HuH-7 (cell line): ENCODE measurements around the gene ZNF318.
A peak's percentile ranks its signal among the peaks of the same experiment; 100 is the strongest.
"Not testable (repeated sequence)": the region's sequence is repeated elsewhere in the genome, so short reads cannot be mapped to it uniquely, and the experiment has no call there.

Experiments used
- DNase-seq: peaks from one replicate; pipeline ENCODE4 v3.0.0; 2011; ENCODE audit warnings: low spot score

The ZNF318 gene

DNA sequence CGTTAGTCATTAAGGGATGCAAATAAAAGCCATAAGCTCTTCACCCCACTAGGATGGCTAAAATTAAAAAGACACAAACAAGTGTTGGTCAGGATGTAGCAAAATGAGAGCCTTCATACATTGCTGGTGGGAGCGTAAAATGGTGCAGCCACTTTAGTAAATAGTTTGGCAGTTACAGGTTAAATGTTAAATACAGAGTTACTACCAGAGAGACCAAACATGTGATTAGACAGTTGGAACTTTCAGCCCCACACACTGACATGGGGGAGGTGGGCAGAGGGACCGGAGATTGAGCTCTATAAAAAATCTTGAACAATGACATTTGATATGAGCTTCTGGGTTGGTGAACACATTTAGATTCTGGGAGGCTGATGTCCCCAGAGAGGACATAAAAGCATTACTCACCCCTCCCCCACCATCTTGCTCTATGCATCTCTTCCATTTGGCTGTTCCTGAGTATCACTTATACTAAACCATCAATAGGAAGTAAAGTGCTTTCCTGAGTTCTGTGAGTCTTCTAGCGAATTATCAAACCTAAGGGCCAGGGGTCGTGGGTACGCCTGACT, 20.4 kb upstream of the ZNF318 start:
- no peak for DNase-seq

GRCh38 chr6:43386492-43386891, 17.0 kb upstream of the ZNF318 start:
- DNase-seq = no peak

GRCh38 chr6:43383021-43383667, 13.7 kb upstream of the ZNF318 start:
- DNase-seq = no peak

GRCh38 chr6:43380858-43381257, 11.4 kb upstream of the ZNF318 start:
- DNase-seq = not testable (repeated sequence)

DNA sequence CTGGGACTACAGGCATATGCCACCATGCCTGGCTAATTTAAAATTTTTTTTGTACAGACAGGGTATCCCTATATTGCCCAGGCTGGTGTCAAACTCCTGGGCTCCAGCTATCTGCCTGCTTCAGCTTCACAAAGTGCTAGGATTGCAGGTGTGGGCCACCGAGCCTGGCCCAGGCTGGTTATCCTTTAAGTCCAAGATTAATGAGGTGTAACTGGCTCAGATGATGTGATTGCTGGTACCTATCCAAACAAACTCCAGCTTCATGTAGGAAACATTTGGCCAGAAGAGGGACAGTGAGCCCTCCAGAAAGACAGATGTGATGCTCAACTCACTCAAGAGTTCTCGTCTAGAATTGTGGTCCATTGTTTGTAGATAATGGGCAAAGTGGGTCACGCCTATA, 9.2 kb upstream of the ZNF318 start:
- DNase-seq = no peak

- no peak for DNase-seq
Measured at GRCh38 chr6:43377710-43378229, 8.3 kb upstream of the ZNF318 start.

GRCh38 chr6:43376551-43376981, 7.1 kb upstream of the ZNF318 start:
- DNase-seq = no peak

DNA sequence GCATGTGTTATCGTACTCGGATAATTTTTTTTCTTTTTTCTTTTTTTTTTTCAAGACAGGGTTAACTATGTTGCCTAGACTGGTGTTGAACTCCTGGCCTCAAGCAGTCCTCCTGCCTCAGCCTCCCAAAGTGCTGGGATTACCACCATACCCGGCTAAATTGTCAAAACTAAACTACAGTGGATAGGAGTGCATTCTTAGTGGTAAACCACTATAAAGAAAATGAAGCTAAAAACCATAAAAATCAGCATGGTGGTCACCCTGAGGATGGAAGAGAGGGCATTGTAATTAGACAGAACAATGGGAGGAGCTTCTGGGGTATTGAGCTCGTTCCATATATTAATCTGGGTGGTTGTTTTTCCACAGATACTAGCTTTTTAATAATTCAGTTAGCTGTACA, 6.2 kb upstream of the ZNF318 start:
- DNase-seq = no peak

DNA sequence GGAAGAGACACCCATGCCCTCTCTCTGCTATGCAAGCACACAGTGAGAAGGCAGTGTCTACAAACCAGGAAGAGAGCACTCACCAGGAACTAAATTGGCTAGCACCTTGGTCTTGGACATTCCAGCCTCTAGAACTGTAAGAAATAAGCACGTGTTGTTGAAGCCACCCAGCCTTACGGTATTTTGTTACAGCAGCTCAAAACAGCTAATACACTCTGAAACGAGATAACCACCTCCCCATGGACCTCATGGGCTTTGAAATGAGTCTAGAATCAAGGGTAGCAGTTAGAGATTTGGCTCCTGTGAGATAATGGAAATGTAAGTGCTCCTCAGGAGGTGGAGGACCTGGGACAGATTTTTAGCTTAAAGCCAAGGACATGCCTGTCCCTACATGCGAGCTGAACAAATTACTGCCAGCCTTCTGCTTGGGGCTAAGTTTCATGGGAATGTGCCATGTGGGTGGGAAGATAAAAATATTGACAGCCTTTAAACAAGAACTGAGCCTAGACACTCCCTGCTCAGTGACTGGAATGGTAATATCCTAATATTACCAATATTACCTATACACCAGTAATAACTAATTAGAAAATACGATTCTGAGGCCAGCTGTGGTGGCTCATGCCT, 3.9 kb upstream of the ZNF318 start:
- no peak for DNase-seq

- DNase-seq = not testable (repeated sequence)
Measured at GRCh38 chr6:43370003-43370580, 645 bp upstream of the ZNF318 start.

DNA sequence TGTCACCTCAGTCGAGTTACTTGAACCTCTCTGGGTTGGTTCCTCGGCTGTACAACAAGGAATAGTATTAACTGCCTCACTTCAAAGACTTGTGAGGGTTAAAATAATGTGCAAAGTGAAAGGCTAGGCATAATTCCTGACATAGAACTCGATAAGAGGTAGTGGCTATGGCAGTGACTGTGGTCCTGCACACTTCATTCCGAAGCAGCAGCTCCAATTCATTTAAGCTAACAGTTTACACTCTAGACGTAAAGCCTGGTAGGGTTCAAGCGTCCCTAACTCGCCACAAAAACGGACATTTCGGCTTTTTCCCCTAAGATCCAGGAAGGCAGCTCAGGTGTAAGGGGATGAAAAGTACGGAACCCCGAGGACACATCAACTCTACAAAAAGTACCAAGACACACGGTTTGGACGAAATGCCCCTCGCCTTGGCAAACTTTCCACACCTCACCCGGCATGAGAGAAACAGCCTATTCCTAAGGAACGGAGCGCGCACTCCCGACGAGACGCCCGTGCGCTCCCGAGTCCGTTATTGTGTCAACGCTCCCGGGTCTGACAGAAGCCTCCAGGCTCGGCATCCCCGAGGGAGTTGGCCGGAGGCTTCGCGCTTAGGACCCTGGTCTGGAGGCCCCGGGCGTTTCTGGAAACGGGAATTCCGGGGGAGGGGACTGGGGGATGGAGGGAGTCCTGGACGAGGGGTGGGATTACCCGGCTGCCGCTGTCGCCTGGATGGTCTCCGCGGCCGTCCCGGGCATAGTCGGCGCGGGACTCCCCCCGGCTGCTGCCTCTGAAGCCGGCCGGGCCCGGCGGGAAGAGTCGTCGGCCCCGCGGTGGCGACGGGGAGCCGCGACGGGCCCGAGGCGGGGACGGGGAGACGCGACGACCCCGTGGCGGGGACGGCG, 937 bp downstream of the ZNF318 start:
- peak; percentile 42 for DNase-seq

GRCh38 chr6:43367245-43367984, 2.0 kb downstream of the ZNF318 start:
- DNase-seq = no peak

DNA sequence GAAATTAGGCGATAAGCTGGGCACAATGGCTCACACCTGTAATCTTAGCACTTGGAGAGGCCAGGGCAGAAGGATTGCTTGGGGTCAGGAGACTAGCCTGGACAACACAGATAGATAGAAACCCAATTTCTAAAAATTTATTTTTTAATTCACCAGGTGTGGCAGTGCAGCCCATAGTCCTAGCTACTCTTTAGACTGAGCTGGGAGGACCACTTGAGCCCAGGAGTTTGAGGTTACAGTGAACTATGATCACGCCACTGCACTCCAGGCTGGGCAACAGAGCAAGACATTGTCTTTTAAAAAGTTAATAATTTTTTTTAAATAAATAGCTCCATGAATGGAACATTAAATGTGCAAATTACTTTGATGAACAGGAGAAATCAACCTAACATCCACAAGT, 8.2 kb downstream of the ZNF318 start:
- no peak for DNase-seq

DNA sequence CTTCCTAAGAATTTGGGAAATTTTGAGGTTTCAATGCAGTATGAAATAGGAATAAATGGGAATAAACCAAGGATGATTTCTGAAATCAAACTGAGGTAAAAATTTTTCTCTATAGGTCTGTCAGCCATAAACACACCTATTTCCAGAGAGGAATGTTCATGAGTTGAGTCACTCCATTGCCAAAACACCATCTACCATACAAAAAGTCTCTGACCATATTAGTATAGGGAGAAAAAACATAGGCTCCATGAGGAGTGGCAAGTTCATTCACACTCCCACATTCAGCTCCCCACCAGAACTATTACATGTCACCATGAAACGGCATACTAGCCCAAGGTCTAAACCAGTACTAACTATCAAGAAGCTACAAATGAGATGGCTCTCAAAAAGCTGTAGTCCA, 9.6 kb downstream of the ZNF318 start:
- no peak for DNase-seq

DNA sequence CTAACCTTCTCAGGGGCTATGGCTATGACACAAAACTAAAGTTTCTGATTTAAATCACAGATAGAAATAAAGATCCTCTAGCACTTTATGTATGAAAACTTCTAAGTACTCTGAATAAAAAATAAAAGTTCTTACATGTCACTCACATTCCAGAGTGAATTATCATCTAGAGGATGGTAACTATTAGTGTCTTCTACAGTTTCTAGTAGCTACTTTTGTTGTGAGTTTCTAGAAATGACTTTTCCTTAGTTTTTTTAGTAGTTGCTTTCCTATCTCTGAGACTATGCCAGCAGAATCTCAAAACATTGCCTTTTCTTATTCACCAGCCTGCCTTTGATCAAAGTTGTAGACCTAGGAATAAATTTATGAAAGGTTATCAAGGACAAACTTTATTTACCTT, 10.1 kb downstream of the ZNF318 start:
- no peak for DNase-seq

GRCh38 chr6:43355862-43356590, 13.4 kb downstream of the ZNF318 start:
- DNase-seq = peak; percentile 34

DNA sequence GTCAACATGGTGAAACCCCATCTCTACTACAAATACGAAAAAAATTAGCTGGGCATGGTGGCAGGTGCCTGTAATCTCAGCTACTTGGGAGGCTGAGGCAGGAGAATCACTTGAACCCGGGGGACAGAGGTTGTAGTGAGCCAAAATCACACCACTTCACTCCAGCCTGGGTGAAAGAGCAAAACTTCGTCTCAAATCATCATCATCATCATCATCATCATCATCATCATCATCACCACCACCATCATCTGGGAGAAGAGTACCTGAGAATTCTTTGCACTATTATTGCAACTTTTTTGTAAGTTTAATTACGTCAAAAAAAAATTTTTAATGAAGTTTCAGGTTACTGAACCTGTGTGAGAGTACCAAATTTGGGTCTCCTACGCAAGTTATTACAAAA, 17.5 kb downstream of the ZNF318 start:
- not testable (repeated sequence) for DNase-seq

GRCh38 chr6:43347444-43347843, 22.0 kb downstream of the ZNF318 start:
- DNase-seq = no peak

GRCh38 chr6:43347021-43347420, 22.4 kb downstream of the ZNF318 start:
- DNase-seq = no peak

GRCh38 chr6:43346243-43346642, 23.2 kb downstream of the ZNF318 start:
- not testable (repeated sequence) for DNase-seq

DNA sequence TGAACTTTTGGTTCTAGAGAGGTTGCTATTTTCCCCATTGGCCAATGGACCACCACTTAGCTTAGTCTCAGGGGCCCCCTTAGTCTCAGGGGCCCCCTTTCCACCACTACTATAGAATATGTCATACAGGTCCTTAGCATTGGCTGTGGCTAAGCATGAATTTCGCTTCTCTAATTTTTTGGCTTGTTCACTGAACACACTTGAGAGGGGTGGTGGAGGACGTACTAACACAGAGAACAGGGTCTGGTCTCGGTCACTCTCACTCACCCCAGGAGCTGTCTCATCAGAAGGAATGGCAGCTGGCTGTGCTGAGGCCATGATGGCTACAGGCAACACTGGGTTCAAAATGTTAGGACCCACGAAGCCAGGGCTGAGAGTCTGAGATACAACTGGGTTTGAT, 30.3 kb downstream of the ZNF318 start:
- no peak for DNase-seq
